ENCODE results near the gene DICER1. TPM values are rescaled to one million over a fixed set of nuclear protein-coding genes. Genes with fewer than 3 reads are reported as not detected.

Gene DICER1
- total and polyA plus RNA-seq, 2 experiments from 2014 or later: 21.4 to 59.2 TPM

- H3K36me3 ChIP-seq (ENCODE audit: insufficient read depth): no peaks in the 10 kb centered on the region
- Mint-ChIP-seq H3K4me3 (no peak overlapping the region), H3K36me3 (ENCODE audit: low read depth) (no peaks in the 10 kb centered on the region; the same call in 2 of the 3 replicates), H3K4me1 (peaks cover 8% of the 10 kb centered on the region; the same call in 2 of the 3 replicates), H3K9me3 (peaks cover 3% of the 10 kb centered on the region; the same call in 2 of the 3 replicates), H3K27ac (no peak overlapping the region), H3K27me3 (ENCODE audit: insufficient read depth, low read depth, poor library complexity) (peaks cover 5% of the 10 kb centered on the region)
- H3K4me1 ChIP-seq (ENCODE audit: insufficient read depth): no peaks in the 10 kb centered on the region
- no peak for TF ChIP-seq POLR2AphosphoS5 (IDR thresholded peaks at IDR 0.05; ENCODE audit: low read depth)
- no peak for TF ChIP-seq EZH2phosphoT487 (IDR thresholded peaks at IDR 0.05; ENCODE audit: unreplicated experiment)
- TF ChIP-seq CTCF (conservative IDR thresholded peaks at IDR 0.05; ENCODE audit: low read depth in 2 of 2): no peak
- no peak for TF ChIP-seq ETS1 (IDR thresholded peaks at IDR 0.05)
- TF ChIP-seq, protein P1, sequence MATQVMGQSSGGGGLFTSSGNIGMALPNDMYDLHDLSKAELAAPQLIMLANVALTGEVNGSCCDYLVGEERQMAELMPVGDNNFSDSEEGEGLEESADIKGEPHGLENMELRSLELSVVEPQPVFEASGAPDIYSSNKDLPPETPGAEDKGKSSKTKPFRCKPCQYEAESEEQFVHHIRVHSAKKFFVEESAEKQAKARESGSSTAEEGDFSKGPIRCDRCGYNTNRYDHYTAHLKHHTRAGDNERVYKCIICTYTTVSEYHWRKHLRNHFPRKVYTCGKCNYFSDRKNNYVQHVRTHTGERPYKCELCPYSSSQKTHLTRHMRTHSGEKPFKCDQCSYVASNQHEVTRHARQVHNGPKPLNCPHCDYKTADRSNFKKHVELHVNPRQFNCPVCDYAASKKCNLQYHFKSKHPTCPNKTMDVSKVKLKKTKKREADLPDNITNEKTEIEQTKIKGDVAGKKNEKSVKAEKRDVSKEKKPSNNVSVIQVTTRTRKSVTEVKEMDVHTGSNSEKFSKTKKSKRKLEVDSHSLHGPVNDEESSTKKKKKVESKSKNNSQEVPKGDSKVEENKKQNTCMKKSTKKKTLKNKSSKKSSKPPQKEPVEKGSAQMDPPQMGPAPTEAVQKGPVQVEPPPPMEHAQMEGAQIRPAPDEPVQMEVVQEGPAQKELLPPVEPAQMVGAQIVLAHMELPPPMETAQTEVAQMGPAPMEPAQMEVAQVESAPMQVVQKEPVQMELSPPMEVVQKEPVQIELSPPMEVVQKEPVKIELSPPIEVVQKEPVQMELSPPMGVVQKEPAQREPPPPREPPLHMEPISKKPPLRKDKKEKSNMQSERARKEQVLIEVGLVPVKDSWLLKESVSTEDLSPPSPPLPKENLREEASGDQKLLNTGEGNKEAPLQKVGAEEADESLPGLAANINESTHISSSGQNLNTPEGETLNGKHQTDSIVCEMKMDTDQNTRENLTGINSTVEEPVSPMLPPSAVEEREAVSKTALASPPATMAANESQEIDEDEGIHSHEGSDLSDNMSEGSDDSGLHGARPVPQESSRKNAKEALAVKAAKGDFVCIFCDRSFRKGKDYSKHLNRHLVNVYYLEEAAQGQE (IDR thresholded peaks at IDR 0.05; ENCODE audit: unreplicated experiment): no peak
- no peak for TF ChIP-seq CREB1 (CRISPR knock-in tag; IDR thresholded peaks at IDR 0.05; ENCODE audit: low read depth)
- no peak for TF ChIP-seq ZNF114 (CRISPR knock-in tag; IDR thresholded peaks at IDR 0.05)
- no peak for TF ChIP-seq STAT1 (IDR thresholded peaks at IDR 0.05; ENCODE audit: unreplicated experiment)
- no peak for TF ChIP-seq EZH2 (IDR thresholded peaks at IDR 0.05; ENCODE audit: low read depth, unreplicated experiment)
- no peak for TF ChIP-seq NANOG (IDR thresholded peaks at IDR 0.05; ENCODE audit: borderline replicate concordance)
- TF ChIP-seq ZNF462 (CRISPR knock-in tag; IDR thresholded peaks at IDR 0.05): no peak
- TF ChIP-seq JUNB (IDR thresholded peaks at IDR 0.05; ENCODE audit: unreplicated experiment): no peak
- no peak for TF ChIP-seq ZNF331 (CRISPR knock-in tag; IDR thresholded peaks at IDR 0.05; ENCODE audit: low read depth)
- no peak overlapping the region for H2AFZ ChIP-seq
- H4K20me1 ChIP-seq (replicated peaks; ENCODE audit: insufficient read depth): no peaks in the 10 kb centered on the region
- H3F3A ChIP-seq (replicated peaks; ENCODE audit: low read depth): no peaks in the 10 kb centered on the region
- DNase-seq (ENCODE audit: low spot score) (no peak), ATAC-seq (no peak)
- no peaks in the 10 kb centered on the region for H3K79me2 ChIP-seq (replicated peaks; ENCODE audit: insufficient read depth)
- H3K27me3 ChIP-seq (ENCODE audit: insufficient read depth): no peaks in the 10 kb centered on the region
- peaks cover 10% of the 10 kb centered on the region; the same call in 1 of the 2 replicates for H3K9me2 ChIP-seq (ENCODE audit: insufficient read depth)
- no peak overlapping the region for H3K27ac ChIP-seq (ENCODE audit: low read depth)
- H3K4me3 ChIP-seq: no peak overlapping the region
- no peak overlapping the region for H3K4me2 ChIP-seq
These were observed 120.1 kb downstream of the DICER1 start for GRCh38 chr14:95037273-95037672.
